HEK293 (cell line): ENCODE results near the gene TOMM5.

Experiments
- CTCF ChIA-PET: fragments of 350-600 bp; formaldehyde crosslinking; extraction: SDS; loops from one replicate; lab custom pipeline; 2021; ENCODE audit warnings: antibody characterized with exemption; lab: Yijun Ruan, JAX
- POLR2A ChIA-PET: fragments of 300-600 bp; formaldehyde crosslinking; extraction: SDS; loops from one replicate; lab custom pipeline; 2020; ENCODE audit warnings: antibody characterized with exemption, inconsistent platforms; lab: Yijun Ruan, JAX
- H3K27ac ChIP-seq: fragments of 200-500 bp; sonication (Bioruptor generic); 2 replicates; pipeline ENCODE4 v1.5.1; 2014; ENCODE audit warnings: low read depth, low read length, control low read depth, inconsistent platforms; ENCODE audit errors: extremely low read depth
- H3K36me3 ChIP-seq, 2 experiments: fragments of 200-500 bp in 1 of 2; sonication (Bioruptor generic) in 1 of 2; 1 replicate in 1 of 2; 2 replicates in 1 of 2; pipeline ENCODE4 v1.5.1; 2014 to 2017; ENCODE audit warnings: inconsistent platforms in 2 of 2, low read length in 2 of 2; ENCODE audit not compliant: control insufficient read depth in 2 of 2, insufficient read depth in 1 of 2
- H3K4me1 ChIP-seq: fragments of 200-500 bp; sonication (Bioruptor generic); 2 replicates; pipeline ENCODE4 v1.5.1; 2014; ENCODE audit warnings: mild to moderate bottlenecking, low read length, inconsistent platforms; ENCODE audit not compliant: control insufficient read depth, insufficient read depth
- H3K4me3 ChIP-seq: 2 replicates; pipeline ENCODE4 v1.5.1; 2011; ENCODE audit warnings: low read depth, mild to moderate bottlenecking, control low read depth, low read length, moderate library complexity
- H3K9me3 ChIP-seq: fragments of 200-500 bp; sonication (Bioruptor generic); 2 replicates; pipeline ENCODE4 v1.5.1; 2014; ENCODE audit warnings: low read depth, low read length, inconsistent platforms; ENCODE audit not compliant: control insufficient read depth, insufficient read depth
- GLI4 ChIP-seq: fragments of 450-650 bp; formaldehyde crosslinking; IDR thresholded peaks from 2 replicates; pipeline ENCODE4 v1.5.1; 2016; ENCODE audit warnings: missing biosample characterization, missing genetic modification characterization
- YY2 ChIP-seq: fragments of 450-650 bp; formaldehyde crosslinking; IDR thresholded peaks from 2 replicates; pipeline ENCODE4 v1.5.1; 2016; ENCODE audit warnings: missing biosample characterization, missing genetic modification characterization
- ZNF658 ChIP-seq: fragments of 450-650 bp; formaldehyde crosslinking; IDR thresholded peaks from 2 replicates; pipeline ENCODE4; 2016; ENCODE audit warnings: missing biosample characterization, missing genetic modification characterization
- TF ChIP-seq, protein P1 (sequence below): fragments of 450-650 bp; formaldehyde crosslinking; conservative IDR thresholded peaks from 2 replicates; pipeline ENCODE4 v1.5.1; 2016; ENCODE audit warnings: low read depth, missing biosample characterization, missing genetic modification characterization
- TF ChIP-seq, protein P2 (sequence below): fragments of 450-650 bp; formaldehyde crosslinking; IDR thresholded peaks from 2 replicates; pipeline ENCODE4 v1.5.1; 2016; ENCODE audit warnings: missing biosample characterization, missing genetic modification characterization, borderline replicate concordance
- TF ChIP-seq, protein P3 (sequence below): fragments of 450-650 bp; formaldehyde crosslinking; IDR thresholded peaks from 2 replicates; pipeline ENCODE4 v1.5.1; 2016; ENCODE audit warnings: missing biosample characterization, missing genetic modification characterization

Gene TOMM5

DNA sequence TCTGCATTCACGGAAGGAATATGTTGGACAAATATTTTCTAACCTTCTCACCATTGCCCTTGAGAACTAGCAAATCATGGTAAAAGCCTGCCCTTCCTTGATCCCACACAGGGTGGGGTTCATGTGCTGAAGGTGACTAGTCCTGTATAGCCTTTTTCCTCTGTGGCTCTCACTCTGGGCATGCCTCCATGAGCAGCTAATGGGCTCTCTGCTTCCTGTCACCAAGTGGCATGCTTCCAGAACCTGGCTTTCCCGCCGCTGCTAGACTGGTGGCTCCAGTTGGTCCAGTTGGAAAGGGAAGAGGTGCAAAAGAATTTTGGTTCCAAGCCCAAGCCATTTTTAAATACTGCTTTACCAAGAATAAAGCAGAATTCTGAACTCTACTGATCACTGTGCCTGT is 51.8 kb downstream of the TOMM5 start:
- H3K4me3 ChIP-seq = no peak overlapping the region
- H3K4me1 ChIP-seq = no peaks in the 10 kb centered on the region
- ChIA-PET CTCF (no interaction called here), POLR2A (no interaction called here)
- no peak overlapping the region for H3K27ac ChIP-seq
- H3K36me3 ChIP-seq = peaks cover 0 to 55% of the 10 kb centered on the region in 2 experiments; a peak in 2 of 3 replicates
- TF ChIP-seq YY2 (tag by site-specific recombination) = no peak
- TF ChIP-seq ZNF658 (tag by site-specific recombination) = no peak
- H3K9me3 ChIP-seq = no peaks in the 10 kb centered on the region

DNA sequence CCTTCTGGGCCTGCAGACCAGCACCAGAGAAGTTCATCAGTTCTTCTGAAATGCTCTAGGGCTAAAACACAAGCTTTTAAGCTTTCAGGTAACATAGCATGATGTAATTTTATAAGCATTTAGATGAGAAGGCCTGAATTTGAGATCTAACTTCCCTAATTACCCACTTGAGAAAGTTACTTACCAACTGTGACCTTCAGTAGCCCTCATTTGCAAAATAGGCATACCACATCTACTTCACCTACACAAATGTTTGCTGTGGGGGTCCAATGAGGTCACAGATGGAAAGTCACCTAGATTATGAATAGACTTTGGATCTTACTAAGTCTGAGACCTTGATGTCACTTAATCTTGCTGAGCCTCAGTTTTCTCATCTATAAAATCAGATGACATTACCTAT is 52.8 kb downstream of the TOMM5 start:
- ChIA-PET CTCF (no interaction called here), POLR2A (no interaction called here)
- Histone ChIP-seq H3K9me3 (no peaks in the 10 kb centered on the region), H3K4me3 (no peak overlapping the region), H3K4me1 (no peaks in the 10 kb centered on the region), H3K36me3 (peaks cover 0 to 61% of the 10 kb centered on the region in 2 experiments; a peak in 2 of 3 replicates), H3K27ac (no peak overlapping the region)
- TF ChIP-seq, protein P1, sequence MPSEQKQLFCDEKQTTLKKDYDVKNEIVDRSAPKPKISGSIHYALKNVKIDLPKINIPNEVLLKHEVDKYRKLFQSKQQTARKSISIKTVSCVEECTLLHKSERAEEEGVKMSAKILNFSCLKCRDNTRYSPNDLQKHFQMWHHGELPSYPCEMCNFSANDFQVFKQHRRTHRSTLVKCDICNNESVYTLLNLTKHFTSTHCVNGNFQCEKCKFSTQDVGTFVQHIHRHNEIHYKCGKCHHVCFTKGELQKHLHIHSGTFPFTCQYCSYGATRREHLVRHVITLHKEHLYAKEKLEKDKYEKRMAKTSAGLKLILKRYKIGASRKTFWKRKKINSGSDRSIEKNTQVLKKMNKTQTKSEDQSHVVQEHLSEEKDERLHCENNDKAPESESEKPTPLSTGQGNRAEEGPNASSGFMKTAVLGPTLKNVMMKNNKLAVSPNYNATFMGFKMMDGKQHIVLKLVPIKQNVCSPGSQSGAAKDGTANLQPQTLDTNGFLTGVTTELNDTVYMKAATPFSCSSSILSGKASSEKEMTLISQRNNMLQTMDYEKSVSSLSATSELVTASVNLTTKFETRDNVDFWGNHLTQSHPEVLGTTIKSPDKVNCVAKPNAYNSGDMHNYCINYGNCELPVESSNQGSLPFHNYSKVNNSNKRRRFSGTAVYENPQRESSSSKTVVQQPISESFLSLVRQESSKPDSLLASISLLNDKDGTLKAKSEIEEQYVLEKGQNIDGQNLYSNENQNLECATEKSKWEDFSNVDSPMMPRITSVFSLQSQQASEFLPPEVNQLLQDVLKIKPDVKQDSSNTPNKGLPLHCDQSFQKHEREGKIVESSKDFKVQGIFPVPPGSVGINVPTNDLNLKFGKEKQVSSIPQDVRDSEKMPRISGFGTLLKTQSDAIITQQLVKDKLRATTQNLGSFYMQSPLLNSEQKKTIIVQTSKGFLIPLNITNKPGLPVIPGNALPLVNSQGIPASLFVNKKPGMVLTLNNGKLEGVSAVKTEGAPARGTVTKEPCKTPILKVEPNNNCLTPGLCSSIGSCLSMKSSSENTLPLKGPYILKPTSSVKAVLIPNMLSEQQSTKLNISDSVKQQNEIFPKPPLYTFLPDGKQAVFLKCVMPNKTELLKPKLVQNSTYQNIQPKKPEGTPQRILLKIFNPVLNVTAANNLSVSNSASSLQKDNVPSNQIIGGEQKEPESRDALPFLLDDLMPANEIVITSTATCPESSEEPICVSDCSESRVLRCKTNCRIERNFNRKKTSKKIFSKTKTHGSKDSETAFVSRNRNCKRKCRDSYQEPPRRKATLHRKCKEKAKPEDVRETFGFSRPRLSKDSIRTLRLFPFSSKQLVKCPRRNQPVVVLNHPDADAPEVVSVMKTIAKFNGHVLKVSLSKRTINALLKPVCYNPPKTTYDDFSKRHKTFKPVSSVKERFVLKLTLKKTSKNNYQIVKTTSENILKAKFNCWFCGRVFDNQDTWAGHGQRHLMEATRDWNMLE (tag by site-specific recombination) = no peak
- TF ChIP-seq GLI4 (tag by site-specific recombination) = no peak
- TF ChIP-seq, protein P2, sequence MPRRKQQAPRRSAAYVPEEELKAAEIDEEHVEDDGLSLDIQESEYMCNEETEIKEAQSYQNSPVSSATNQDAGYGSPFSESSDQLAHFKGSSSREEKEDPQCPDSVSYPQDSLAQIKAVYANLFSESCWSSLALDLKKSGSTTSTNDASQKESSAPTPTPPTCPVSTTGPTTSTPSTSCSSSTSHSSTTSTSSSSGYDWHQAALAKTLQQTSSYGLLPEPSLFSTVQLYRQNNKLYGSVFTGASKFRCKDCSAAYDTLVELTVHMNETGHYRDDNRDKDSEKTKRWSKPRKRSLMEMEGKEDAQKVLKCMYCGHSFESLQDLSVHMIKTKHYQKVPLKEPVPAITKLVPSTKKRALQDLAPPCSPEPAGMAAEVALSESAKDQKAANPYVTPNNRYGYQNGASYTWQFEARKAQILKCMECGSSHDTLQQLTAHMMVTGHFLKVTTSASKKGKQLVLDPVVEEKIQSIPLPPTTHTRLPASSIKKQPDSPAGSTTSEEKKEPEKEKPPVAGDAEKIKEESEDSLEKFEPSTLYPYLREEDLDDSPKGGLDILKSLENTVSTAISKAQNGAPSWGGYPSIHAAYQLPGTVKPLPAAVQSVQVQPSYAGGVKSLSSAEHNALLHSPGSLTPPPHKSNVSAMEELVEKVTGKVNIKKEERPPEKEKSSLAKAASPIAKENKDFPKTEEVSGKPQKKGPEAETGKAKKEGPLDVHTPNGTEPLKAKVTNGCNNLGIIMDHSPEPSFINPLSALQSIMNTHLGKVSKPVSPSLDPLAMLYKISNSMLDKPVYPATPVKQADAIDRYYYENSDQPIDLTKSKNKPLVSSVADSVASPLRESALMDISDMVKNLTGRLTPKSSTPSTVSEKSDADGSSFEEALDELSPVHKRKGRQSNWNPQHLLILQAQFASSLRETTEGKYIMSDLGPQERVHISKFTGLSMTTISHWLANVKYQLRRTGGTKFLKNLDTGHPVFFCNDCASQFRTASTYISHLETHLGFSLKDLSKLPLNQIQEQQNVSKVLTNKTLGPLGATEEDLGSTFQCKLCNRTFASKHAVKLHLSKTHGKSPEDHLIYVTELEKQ (tag by site-specific recombination) = no peak
- TF ChIP-seq, protein P3, sequence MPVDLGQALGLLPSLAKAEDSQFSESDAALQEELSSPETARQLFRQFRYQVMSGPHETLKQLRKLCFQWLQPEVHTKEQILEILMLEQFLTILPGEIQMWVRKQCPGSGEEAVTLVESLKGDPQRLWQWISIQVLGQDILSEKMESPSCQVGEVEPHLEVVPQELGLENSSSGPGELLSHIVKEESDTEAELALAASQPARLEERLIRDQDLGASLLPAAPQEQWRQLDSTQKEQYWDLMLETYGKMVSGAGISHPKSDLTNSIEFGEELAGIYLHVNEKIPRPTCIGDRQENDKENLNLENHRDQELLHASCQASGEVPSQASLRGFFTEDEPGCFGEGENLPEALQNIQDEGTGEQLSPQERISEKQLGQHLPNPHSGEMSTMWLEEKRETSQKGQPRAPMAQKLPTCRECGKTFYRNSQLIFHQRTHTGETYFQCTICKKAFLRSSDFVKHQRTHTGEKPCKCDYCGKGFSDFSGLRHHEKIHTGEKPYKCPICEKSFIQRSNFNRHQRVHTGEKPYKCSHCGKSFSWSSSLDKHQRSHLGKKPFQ (tag by site-specific recombination) = no peak
